Caki2 (cell line): ENCODE results near the gene PRICKLE2. TPM values are rescaled to one million over a fixed set of nuclear protein-coding genes. Genes with fewer than 3 reads are reported as not detected.

Experiments used
- DNase-seq: peaks from one replicate; pipeline ENCODE4 v3.0.0-alpha.2; 2015; ENCODE audit warnings: low read depth
- in situ Hi-C: cut with HindIII; loops from 2 replicates; pipeline ENCODE4 v1.10.0; 2016; ENCODE audit warnings: low sequenced_read_pairs, low pct_unique_long_range_greater_than_20kb, mixed read lengths
- total RNA-seq: library from RNA; depleted of rRNA; stranded (reverse); fragments of >200 nt; shearing (Covaris generic); gene quantifications from 2 replicates; pipeline ENCODE4 v1.2.3, GENCODE V29; 2014; ENCODE audit warnings: low replicate concordance; rRNA removed

Gene PRICKLE2
- total RNA-seq, result 0.24 and 20.2 TPM in 2 replicates

- DNase-seq, result peak; percentile 61
- in situ Hi-C loops, result no loop called here
Measured at GRCh38 chr3:64224826-64225610, at the start of gene PRICKLE2. Gene PRICKLE2, minus strand, starts transcription at chr3:64225466. Its CDS starts 26,539 bp downstream, at chr3:64198927.

GRCh38 chr3:64272842-64273241 lies 47.6 kb upstream of the PRICKLE2 start:
- in situ Hi-C loops, result no loop called here
- no peak for DNase-seq

DNA sequence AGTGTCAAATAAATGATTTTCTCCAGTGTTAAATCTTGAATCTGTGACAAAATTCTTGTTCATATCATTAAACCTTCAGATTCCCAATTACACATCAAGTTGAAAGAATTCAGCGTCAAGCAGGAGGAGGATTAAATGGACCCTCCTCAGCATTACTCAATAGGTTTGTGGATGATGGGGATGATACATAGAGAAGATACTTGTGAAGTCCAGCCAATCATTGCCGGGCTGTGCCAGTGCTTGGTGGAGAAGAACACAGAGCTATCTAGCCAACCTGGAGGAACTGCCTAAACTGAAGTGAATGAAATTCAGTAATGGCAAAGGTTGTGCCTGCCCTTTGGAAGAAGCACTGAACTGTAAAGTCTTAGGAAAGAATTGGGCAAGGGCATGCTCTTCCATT lies 47.0 kb upstream of the PRICKLE2 start:
- DNase-seq, result no peak
- in situ Hi-C loops, result no loop called here

- in situ Hi-C loops, result no loop called here
Measured at GRCh38 chr3:64271631-64272030, 46.4 kb upstream of the PRICKLE2 start.

DNA sequence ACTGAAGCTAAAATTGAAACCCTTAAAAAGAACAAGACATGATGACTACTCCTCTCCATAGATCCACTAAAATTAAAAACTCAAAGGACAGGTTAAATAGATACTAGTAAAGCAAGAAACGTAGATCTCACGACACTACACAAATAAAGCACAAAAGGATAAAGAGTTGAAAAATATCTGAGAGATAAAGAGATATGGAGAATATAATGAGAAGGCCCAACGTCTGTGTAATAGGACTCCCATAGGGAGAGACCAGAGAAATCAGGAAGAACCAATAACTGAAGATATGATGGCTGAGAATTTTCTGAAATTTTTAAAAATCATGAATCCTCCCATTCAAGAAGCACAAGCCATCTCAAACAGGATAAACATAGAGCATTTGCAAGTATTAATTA lies 45.6 kb upstream of the PRICKLE2 start:
- DNase-seq, result no peak
- in situ Hi-C loops, result no loop called here

More at GRCh38 chr3:64271631-64272030, 46.4 kb upstream of the PRICKLE2 start:
- DNase-seq, result no peak

DNA sequence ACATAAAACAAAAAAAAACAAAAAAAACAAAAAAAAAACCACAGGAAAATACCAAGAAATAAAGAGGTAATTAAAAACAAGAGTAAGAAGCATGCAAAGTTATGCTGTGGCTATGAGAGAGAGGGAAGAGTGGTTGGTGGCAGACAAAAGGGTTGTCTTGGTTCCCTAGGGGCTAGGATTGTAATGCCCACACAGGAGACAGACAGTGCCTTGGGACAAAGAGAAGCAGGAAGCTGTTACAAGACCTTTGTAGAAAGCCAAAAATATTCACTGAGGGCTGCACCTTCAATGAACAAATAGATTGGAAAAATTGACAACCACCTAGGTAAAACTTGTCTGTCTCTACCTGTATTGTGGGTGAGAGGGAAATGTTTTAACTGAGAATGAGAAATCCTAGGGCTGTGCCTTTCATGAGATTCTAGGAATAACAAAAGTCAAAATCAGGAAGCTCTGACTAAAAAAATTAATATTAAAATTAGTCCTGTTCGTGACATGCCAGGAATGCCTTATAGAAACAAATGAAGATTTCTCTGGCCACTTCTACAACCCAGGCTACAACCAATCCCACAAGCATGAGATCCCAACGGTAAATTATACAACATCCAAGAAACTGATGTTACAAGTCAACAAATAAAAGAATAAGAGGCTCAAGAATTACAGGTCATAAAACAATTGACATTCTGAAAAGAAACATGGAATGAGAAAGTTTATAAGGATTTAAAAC lies 45.0 kb upstream of the PRICKLE2 start:
- in situ Hi-C loops, result no loop called here
- no peak for DNase-seq

GRCh38 chr3:64268926-64269325 lies 43.7 kb upstream of the PRICKLE2 start:
- in situ Hi-C loops, result no loop called here
- no peak for DNase-seq

- DNase-seq, result no peak
- in situ Hi-C loops, result no loop called here
Measured at GRCh38 chr3:64267721-64268604, 42.7 kb upstream of the PRICKLE2 start.

DNA sequence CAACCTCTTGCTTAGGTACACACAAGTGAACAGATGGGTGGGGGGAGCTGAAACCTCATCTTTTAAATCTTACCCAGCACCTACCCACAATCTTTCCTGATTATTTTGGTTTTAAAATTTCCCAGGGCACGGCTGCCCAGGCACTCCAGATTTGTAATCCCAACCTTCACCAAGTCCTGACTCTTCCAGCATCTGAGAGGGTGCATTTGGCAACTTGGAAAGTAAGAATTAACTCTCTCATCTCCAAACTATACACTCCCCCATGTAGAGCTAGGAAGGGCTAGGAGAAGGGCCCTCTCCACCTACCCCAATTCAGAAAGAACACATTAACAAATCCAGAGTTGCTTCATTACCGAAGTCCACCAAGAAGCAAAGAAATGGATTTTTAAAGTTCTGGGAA lies 41.7 kb upstream of the PRICKLE2 start:
- in situ Hi-C loops, result no loop called here
- no peak for DNase-seq

DNA sequence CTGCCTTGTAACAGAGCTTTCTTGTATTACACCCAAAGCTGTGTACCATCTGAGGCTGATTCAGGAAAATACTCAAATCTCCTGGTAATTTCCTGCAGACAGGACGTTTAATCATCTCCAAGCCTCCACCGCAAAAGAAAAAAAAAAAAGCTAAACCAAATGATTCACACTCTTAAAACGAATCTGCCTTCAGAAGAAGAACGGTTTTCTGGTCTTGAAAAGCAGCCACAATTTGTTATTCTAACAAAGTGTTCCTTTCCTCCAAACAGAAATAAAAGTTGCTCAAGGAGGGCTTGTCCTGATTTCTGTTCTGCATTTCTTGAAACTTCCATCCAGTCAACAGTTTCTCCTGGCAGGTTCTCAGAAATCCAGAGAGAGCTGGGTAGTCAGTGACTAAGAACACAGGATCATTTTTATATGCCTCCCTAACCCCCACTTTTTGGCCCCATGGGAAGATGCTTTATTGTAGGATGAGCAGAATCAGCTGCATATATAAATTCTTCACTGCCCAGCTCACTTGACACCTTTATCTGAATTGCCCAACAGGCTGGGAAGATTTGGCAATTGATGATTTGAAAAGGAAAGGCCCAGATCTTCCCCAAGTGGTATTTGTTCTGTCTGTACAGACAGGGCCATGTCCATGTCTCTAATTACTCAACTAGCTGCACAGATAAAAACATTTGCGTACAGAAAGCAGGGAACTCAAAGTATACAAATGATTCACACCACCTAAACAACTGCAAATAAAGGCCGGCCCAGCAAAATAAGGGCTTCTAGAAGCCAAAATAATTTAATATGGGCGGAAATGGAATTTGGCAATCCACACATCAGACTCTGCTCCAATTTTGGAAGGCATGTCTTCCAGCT lies 41.0 kb upstream of the PRICKLE2 start:
- peak; percentile 45 for DNase-seq
- in situ Hi-C loops, result no loop called here

DNA sequence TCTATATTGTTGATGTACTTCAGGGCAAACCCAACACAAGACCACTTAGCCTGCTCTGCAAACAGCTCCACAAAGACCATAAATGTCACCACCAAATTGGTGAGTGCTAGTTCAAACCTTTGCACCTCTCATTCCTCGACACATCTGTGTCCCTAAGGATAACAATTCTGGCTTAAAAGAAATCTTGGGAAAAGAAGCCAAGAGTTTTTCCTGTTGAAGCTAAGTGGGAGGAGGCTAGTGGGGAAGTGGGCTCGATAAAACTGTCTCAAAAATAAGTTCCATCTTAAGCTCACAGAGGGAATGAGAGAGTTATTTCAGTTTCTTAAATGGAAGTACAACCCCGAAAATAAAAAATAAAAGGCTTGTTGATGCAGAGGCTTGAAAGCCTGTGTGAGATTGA lies 40.4 kb upstream of the PRICKLE2 start:
- in situ Hi-C loops, result no loop called here
- no peak for DNase-seq

DNA sequence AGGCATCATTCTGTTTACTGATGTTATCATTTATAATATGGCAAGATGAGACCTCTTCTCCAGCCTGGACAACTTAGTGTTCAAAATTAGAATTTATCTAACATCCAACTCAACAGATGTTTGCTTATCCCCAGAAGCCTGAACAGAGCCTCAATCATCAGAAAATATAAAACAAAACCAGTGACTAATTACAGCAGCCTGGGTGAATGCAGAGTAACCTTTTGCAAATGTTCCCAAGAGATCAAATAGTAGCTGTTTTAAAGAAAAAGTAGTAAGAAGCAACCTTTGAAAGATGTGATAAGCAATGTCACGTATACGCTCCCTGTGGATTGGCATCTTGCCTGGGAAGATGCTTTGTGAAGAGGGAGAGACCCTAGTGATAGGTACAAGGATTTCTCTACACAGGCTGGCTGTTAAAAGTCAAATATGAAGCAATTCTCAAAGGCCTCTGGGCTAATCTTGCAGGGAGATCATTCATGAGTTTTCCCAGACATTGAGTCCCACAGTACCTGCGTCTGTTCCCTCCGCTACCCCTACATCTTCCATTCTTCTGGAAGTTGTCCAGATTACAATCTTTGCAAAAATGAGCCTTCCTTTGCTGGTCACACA lies 39.3 kb upstream of the PRICKLE2 start:
- no peak for DNase-seq
- in situ Hi-C loops, result no loop called here

DNA sequence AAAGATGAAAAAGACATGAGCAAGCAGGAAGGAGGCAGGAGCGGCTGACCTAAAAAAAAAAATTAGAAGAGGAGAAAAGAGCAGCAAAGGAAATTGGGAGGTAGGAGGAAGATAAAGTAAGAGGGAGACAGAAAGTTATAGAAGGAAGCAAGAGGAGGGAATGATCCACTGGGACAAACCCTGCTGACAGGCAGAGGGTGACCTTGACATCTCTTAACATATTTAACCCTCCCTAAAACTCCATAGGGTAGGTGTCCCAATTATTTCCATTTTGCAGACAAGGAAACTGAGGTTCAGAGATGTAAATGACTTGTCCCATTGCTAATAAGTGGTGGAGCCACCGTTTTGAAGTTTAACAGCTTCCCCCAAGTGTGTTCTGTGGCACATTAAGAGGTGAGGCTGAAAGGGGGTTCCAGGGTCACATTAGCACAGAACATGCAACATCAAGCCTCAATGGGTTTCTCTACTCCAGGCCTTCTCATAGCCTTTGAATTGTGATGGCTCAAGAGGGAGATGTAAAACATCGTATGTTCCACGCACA lies 37.4 kb upstream of the PRICKLE2 start:
- in situ Hi-C loops, result no loop called here
- DNase-seq, result no peak

GRCh38 chr3:64260431-64260830 lies 35.2 kb upstream of the PRICKLE2 start:
- in situ Hi-C loops, result no loop called here
- DNase-seq, result no peak

DNA sequence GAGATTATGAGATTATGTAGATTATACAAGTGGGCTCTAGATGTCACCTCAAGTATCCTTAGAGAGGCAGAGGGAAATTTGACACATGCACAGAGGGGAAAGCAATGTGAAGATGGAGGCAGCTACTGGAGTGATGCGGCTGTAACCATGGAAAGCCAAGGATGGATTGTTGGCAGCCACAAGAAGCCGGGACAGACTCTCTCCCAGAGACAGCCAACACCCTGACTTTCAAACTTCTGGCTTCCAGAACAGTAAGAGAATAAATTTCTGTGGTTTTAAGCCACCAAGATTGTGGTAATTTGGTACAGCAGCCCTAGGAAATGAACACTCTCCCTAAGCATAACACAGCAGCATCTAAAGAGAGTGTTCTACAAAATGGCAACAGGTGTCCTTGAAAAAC lies 34.4 kb upstream of the PRICKLE2 start:
- no peak for DNase-seq
- in situ Hi-C loops, result no loop called here

DNA sequence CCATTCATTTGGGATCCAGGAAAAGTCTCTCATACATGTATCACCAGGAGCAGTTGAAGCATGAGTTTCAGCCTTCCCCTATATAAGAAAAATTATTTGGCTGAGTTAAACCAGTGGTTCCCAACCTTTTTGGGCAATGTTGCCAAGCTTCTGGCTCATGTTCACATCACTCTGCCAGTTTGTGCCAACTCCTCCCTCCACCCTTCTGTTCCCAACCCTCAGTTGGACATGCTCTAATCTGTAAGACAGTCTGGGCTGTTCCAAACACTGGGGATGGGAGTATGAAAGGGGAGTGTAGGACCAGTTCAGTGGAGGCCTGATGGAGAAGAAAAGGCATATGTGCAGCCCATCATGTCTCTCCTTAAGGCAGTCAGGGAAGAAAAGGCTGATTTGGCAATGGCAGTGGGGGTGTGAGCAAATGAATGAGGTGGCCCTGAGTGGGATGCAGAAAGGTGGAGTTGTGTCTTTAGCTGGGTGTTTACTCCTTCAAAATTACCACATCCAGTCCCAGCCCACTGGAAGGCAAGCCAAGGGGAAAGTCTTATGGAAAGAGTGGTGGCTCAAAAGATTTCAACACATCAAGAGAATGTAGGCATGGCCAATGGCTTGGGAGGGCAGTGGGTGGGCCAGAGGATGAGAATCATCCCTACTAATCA lies 32.0 kb upstream of the PRICKLE2 start:
- no peak for DNase-seq
- in situ Hi-C loops, result no loop called here
